Fibroblast of gingiva (primary cell): ENCODE data around the gene MRPS6.

Source experiments
- DNase-seq: peaks from one replicate; pipeline ENCODE4 v3.0.0-alpha.2; 2011; ENCODE audit warnings: low read depth

The MRPS6 gene

GRCh38 chr21:34073032-34073748, at the start of gene MRPS6, which contains the start of gene SLC5A3:
Gene MRPS6 (plus strand): TSS chr21:34073578. CDS start chr21:34073701, 123 bp downstream.
Gene SLC5A3 (plus strand): TSS chr21:34073578. CDS start chr21:34095199, 21,621 bp downstream.
- peak; percentile 82 for DNase-seq

- DNase-seq: no peak
These were observed 49.5 kb upstream of the MRPS6 start for GRCh38 chr21:34023691-34024373.

- DNase-seq: no peak
These were observed 49.0 kb upstream of the MRPS6 start for GRCh38 chr21:34024374-34024693.

GRCh38 chr21:34027721-34028461, 45.5 kb upstream of the MRPS6 start:
- DNase-seq: no peak

GRCh38 chr21:34029743-34030528, 43.4 kb upstream of the MRPS6 start:
- DNase-seq: peak; percentile 64

- no peak for DNase-seq
These were observed 41.5 kb upstream of the MRPS6 start for GRCh38 chr21:34031835-34032370.

- DNase-seq: no peak
These were observed 38.9 kb upstream of the MRPS6 start for GRCh38 chr21:34034369-34035014.

- DNase-seq: no peak
These were observed 37.6 kb upstream of the MRPS6 start for GRCh38 chr21:34035619-34036354.

- no peak for DNase-seq
These were observed 36.2 kb upstream of the MRPS6 start for GRCh38 chr21:34037009-34037795.

- DNase-seq: no peak
These were observed 33.5 kb upstream of the MRPS6 start for GRCh38 chr21:34039678-34040382.

- no peak for DNase-seq
These were observed 30.6 kb upstream of the MRPS6 start for GRCh38 chr21:34042735-34043134.

- DNase-seq: no peak
These were observed 30.0 kb upstream of the MRPS6 start for GRCh38 chr21:34043333-34043732.

GRCh38 chr21:34046917-34047316, 26.5 kb upstream of the MRPS6 start:
- no peak for DNase-seq

GRCh38 chr21:34047835-34048234, 25.5 kb upstream of the MRPS6 start:
- no peak for DNase-seq

GRCh38 chr21:34052171-34052570, 21.2 kb upstream of the MRPS6 start:
- DNase-seq: no peak

- DNase-seq: no peak
These were observed 19.1 kb upstream of the MRPS6 start for GRCh38 chr21:34054259-34054658.

GRCh38 chr21:34055615-34056014, 17.8 kb upstream of the MRPS6 start:
- no peak for DNase-seq

- DNase-seq: no peak
These were observed 11.4 kb upstream of the MRPS6 start for GRCh38 chr21:34061983-34062382.

GRCh38 chr21:34065027-34065426, 8.4 kb upstream of the MRPS6 start:
- no peak for DNase-seq
